NCI-H82 treated with DMSO at 0.1 percent for 48 hours (cell line): ENCODE data around the gene CUX1.
"Not testable (repeated sequence)": the region's sequence is repeated elsewhere in the genome, so short reads cannot be mapped to it uniquely, and the experiment has no call there.

Source experiments
- DNase-seq: peaks from one replicate; lab custom pipeline; 2025; ENCODE audit not compliant: unreplicated experiment; lab: John Stamatoyannopoulos, UW

CUX1 gene

DNA sequence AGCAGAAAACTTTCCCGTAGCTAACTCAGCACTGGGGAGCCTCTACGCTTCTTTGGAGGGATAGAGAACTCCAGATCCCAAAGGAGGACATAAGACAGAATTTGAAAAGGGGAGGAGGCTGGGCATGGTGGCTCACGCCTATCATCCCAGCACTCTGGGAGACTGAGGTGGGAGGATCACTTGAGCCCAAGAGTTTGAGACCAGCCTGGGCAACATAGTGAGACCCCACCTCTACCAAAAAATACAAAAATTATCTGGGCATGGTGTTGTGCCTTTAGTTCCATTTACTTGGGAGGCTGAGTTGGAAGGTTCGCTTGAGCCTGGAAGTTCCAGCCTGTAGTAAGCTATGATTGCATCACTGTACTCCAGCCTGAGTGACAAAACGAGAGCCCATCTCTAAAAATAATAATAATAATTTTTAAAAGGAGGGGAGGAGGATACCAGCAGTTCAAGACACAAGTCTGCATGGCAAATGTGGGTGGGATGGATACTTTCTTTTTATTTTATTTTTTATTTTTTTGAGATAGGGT is 303.3 kb downstream of the CUX1 start:
- DNase-seq, result no peak

DNA sequence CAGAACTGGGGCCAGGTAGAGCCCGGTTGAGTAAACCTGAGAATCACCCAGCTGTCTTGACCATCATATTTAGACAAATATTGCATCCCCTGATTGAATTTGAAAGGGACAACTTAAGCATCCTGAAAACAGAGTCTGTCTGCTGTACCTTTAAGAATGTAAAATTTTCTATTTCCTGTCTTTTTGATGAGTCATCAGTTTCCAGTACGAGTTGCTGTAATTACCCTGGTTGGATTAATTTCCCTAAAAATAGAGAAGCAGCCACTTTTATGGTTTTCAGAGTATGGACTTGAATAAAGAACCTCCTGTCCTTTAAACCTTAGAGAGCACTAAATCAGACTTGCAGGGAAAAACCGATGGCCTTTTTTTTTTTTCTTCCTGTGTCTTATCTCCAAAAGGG is 304.6 kb downstream of the CUX1 start:
- no peak for DNase-seq

DNA sequence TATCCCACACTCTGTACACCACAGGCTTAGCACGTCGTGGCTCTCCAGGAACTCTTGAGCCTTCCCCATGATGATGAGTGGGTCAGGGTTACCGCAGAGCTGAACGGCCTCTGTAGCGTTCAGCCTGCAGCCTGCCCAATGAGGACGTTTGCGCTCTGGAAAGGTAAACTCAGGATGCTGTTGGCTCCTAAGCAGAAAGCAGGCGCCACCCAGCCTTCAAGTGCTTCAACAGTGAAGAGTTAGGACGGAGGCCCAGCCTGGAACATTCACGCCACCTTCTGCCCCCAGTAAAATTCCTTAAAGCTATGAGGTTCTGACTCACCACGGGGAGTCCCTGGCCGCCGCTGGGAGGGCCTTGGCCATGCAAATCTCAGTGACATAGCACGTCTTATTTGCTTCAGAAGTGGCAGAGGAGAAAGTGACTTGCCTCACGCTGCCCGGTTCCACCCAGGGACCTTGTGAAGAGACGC is 307.7 kb downstream of the CUX1 start:
- DNase-seq, result no peak

DNA sequence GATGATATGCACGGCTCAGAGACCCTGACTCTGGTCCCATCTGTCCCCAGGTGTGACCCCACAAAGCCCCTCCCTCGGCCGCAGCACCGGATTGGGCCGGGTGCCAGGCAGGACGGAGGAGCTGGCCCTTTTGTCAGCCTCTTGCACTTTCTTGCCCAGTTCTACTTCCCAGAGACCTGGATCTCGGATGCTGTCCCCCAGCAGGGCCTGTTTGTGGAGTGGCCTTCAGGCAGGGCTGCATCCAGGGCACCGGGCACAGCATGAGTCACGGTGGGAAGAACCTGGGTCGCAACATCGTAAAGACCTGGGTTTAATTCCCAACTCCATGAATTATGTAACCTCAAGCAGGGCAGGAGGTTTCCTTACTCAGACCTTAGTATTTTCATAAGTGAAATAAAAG is 310.9 kb downstream of the CUX1 start:
- no peak for DNase-seq

DNA sequence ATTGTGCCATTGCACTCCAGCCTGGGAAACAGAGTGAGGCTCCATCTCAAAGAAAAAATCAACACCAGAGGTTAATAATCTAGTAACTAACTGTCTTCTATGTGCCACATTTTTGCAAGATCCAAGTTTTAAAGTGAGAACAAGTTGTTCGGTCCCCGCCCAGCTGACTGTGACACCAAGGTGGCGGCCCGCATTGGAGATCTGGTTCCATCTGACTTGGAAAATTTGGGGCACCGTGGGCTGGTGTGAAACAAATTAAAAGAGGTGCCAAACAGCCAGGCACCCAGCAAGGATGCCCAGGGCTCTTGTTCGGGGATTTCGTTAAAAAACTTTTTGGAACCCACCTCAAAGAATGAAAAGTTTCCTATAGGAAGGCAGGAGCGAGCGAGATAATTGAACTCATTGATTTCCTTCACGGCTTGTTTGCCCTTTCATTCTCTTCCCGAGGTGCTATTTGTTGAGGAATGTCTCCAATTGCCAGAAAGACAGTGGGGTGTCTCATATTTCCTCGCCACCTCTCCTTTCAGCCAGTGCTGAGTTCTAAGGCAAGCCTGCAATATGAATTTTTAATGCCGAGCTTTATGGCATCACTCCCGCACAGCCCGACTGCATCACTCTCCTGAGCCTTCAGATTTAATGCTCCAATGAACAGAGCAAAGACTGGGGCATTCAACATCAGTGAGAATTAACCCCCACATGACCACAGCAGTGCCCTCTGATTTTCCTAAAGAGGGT is 312.4 kb downstream of the CUX1 start:
- DNase-seq, result no peak

DNA sequence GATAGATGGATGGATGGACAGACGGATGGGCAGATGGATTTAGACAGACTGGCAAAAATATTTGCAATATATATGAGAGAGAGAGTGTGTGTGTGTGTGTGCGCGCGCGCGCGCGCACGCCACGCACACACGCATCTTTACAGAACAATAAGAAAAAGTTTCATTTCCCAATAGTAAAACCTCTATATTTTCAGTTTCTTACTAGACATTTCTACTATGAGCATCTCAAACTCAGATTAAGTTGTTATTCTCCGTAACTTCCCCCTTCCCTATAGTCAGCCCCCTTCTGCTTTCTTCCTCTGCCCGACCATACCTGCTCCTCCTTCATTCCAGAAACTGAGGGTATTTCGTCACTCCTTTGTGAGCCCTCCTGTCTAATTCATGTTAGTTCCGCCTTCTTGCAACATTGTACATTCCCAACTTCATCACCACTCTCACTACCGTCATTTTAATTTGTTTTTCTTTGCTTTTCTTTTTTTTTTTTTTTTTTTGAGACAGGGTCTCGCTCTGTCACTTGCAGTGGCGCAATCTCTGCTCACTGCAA is 314.9 kb downstream of the CUX1 start:
- DNase-seq, result no peak

DNA sequence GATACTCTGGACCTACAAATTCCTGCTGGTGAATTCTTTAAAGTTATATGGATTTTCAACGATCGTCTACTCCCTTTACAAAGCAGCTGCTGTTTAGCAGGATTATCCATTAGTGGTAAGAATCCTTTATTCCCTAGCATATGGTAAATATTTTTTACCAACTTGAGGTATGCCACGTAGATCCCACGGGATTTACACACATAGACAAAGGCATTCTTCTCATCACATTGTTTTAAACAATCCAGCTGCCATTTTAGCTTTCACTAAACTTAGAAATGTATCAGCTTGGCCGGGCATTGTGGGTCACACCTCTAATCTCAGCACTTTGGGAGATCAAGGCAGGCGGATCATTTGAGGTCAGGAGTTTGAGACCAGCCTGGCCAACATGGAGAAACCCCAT is 321.2 kb downstream of the CUX1 start:
- peak; percentile 77 for DNase-seq

DNA sequence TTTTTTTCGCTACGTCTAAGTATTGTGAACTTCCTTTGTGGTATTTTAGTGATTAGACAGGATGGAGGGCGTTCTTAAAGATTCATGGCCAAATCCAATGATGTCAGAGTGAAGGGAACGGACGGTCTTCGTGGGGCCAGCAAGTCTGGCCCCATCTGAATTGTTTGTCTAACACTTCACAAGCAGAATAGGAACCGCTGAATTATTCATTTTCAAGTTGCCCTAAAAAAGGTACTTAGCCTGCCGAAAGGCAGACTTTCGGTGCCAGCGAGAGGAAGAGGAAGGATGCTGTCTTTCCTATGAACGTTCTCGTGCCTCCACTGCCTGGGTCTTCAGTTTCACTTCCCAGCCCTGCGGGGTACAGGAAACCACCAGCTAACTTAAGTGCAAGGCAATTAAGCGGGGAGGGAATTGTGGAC is 323.5 kb downstream of the CUX1 start:
- no peak for DNase-seq

DNA sequence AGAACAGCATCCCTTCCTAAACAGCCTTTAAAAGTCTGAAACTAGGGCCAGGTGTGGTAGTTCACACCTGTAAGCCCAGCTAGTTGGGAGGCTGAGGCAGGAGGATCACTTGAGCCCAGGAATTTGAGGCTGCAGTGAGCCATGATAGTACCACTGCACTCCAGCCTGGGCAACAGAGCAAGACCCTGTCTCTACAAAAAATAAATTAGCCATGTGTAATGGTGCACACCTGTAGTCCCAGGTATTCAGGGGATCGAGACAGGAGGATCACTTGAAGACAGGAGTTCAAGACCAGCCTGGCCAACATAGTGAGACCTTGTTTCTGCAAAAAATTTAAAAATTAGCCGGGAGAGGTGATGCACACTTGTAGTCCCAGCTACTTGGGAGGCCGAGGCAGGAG is 325.0 kb downstream of the CUX1 start:
- DNase-seq, result not testable (repeated sequence)

DNA sequence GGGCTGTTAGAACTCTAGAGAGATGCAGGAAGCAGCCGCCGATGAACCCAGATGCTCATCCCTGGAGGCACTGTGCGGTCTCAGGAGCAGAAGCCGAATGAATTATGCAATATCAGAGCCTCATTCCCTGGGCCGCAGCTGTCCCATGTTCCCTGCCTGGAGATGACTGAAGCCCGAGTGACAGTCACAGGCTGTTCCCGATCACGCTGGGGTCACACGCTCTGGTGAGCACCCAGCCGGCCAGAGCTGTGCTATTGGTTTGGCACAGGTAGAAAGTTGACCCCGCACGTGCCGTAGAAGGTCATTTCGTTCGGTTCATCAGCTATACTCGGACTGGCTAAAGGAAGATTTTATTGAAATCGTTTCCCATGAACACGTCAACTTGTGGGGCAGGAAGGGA is 328.7 kb downstream of the CUX1 start:
- DNase-seq, result no peak

DNA sequence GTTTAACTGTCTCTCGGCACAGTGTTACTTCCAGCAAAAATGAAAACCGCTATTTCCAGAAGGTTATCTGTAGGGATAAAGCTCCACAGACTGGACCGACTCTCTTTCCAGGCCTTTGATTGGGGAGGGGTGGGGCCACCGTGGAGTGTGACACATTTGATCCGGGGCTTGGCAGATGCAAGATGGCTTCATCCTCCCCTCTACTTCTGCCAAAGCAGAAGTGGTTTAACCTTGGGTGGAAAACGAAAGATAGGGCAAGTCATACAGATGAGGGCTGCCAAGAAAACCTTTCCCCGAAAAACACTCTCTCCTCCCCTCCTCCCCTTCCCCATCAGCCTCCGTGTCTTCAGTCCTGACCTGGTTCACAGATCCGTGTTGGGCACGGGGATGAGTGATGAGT is 329.6 kb downstream of the CUX1 start:
- DNase-seq, result no peak

DNA sequence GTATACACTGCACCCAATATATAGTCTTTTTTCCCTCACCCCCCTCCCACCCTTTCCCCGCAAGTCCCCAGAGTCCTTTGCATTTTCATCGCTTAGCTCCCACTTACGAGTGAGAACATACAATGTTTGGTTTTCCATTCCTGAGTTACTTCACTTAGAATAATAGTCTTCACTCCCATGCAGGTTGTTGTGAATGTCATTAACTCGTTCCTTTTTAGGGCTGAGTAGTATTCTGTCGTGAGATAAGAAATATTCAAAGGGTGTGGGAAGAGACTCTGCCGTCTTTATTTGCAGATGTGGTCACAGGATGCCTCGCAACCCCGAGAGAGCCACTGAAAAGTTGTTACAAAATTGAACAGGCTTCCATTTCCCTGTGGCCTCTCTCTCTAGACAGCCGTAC is 331.4 kb downstream of the CUX1 start:
- DNase-seq, result no peak

DNA sequence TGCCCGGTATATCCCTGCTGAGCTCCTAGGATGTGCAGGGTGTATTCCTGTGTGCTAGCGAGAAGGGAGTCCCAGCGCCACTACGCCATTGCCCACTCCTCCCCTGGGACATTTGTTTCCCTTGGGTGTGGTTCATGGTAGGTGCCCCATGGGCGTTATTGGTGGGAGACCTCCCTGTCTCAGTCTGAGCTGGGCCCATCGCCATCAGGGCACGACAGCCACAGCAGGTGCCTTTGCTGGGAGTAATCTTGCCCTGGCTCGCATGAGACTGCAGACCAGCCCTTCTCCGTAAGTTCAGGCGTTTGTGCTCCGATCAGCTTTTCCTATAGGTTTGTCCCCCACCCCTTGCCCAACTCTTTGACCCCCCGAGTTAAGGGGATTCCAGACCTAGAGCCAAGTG is 332.0 kb downstream of the CUX1 start:
- DNase-seq, result no peak

DNA sequence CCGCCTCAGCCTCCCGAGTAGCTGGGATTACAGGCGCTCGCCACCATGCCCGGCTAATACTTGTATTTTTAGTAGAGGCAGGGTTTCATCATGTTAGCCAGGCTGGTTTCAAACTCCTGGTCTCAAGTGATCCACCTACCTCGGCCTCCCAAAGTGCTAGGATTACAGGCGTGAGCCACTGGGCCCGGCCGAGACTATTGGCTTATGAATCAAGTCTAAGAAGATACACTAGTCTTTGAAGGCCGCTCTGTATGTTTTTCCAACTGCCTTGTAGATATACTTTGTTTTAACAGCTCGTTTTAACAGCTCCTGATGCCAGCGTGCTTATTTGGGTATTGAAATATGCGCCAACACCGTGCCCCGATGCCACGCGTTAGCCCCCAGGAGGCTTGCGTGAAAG is 332.8 kb downstream of the CUX1 start:
- DNase-seq, result no peak

DNA sequence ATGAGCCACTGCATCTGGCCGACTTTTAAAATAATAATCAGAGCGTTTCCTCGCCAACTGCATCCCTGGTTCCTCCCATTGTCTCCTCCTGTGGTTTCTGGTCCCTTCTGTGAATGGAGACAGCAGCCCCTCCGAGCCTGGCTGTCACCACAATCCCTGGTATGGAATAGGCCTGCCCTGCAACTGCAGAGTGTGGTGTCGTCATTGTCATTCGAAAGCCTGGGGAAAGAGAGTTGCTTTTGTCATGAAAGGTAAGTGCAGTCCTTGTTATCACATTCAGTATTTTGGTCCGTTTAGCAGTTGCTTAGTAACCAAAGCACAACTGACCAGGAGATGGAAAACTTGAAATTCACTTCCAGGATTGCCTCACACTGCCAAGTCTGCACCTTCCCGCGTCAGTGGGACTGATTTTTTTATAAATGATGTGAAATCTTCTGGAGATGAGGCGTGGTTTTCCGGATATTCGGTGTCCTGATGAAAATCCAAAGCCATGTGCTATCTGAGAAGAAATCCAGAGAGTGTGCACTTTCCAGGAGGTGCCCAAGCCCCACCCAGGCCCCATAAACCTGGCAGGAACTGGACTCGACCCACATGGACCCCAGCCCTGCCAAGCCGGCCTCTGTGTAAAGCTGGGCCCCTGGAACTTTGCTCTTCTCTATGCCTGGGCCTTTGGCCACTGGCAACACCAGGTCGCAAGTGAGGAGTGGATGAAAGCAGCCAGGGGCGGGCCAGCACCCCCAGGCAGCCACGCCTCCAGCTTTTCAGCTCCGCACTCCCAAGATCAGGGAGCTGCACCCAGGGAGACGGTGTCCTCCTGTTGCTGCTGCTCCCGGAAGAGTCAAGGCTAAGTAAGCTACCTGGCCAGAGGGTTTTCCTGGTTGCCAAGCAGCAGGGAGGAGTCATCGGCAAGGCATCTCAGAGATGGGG is 335.5 kb downstream of the CUX1 start:
- DNase-seq, result no peak

DNA sequence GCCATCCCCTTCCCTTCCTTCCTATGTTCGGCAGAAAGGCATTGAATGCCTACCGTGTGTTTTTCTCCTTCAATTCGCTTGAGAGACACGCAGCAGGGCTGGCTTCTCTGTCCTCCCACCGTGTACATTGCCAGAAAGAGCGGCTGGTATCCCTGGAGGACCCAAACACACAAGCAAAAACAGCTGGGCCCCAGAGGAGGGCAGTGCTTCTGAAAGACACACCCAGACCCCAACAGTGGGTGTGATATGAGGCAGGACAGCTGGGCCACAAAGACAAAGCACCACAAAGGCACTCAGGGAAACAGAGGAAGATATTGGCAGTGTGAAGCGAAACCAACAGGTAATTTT is 336.1 kb downstream of the CUX1 start:
- no peak for DNase-seq

DNA sequence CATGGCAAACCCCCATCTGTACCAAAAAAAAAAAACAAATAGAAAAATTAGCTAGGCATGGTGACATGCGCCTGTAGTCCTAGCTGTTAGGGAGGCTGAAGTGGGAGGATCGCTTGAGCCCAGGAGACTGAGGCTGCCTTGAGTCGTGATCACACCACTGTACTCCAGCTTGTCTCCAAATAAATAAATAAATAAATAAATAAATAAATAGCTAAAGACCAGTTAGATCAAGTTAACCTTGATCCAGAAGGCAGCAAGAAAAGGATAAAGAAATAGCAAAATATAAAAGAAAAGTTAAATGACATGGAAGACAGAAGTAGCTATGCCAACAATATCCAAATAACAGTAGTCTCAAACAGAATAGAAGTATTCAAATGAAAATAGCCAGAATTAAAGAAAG is 337.0 kb downstream of the CUX1 start:
- no peak for DNase-seq

DNA sequence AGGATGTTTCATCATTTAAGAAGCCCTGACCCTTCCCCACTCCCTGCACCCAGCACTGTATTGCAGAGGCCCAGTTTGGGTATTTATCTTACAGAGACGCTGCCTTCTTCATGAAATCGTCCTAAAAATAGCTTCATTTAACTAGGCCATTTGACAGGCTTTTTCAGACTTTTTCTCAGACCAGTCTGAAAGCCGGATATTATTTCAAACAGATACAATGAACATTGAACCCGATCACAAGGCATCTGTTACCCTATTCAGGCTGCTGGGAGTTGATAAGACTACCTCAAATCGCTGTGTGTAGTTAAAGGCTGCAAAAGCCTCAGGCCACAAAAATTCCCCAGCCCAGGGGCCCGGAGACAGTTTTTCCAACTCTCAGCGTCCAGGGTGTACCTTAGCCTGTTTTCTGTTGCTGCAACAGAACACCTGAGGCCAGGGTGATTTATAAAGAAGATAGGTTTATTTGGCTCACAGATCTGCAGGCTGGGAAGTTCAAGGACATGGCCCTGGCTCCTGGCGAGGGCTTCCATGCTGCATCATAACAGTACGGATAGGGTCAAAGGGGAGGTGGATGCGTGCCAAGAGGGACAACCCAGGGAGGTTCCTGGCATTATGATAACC is 338.5 kb downstream of the CUX1 start:
- no peak for DNase-seq

DNA sequence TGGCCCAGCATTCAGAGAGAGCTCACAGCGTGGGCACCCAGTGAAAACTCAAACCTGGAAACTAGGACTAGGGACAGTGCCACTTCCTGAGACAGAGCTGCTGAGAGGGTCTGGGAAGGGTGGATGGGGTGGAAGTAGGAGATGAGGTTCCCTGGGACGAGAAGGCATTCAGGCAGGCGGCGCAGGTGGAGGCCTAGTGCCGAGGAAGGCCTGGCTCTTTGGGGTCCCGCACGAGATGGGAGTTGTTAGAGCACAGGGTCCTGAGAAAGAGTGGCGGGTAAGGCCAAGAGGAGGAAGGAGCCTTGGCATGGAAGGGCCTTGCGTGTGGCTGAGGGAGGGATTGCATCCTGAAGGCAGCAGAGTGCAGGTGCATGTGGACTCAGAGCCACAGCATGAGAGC is 339.4 kb downstream of the CUX1 start:
- no peak for DNase-seq

DNA sequence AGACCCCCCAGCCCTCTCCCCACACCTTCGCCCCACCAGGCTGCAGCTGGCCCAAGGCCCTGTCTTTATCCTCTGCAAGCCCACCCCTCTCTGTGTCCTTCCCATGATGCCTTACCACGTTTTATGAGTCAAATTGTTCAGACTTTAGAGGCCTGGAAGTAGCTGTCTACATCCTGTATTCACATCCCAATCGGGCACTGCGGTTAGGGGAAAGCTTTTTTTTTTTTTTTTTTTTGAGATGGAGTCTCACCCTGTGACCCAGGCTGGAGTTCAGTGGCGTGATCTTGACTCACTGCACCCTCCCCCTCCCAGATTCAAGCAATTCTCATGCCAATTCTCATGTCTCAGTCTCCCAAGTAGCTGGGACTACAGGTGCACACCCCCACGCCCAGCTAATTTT is 347.7 kb downstream of the CUX1 start:
- no peak for DNase-seq

DNA sequence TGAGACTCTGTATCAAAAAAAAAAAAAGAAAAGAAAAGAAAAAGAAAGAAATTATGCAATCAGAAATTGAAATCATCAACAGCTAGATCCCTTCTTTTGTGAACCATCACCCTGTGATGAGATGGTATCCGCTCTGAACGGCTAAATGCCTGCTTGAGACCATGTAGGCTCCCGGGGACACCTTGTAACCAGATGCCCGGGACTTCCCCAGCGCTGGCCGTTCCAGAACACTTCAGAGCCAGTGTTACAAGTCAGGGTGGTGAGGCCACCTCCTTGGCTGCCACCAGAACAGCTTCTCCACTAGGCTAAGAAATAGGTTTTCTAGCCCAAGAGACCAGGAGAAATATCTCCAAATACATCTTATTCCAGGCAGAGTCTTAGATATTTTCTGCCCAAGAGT is 349.8 kb downstream of the CUX1 start:
- DNase-seq, result no peak
